Lung microvascular endothelial cell (primary cell): ENCODE data around the gene GOLIM4. TPM values are rescaled to one million over a fixed set of nuclear protein-coding genes. Genes with fewer than 3 reads are reported as not detected.
A peak's percentile ranks its signal among the peaks of the same experiment; 100 is the strongest.
"Not testable (repeated sequence)": the region's sequence is repeated elsewhere in the genome, so short reads cannot be mapped to it uniquely, and the experiment has no call there.

ENCODE experiments used
- DNase-seq, 2 donors: peaks; one replicate each; pipeline versions ENCODE4 v3.0.0 to v3.0.0-alpha.2; 2010; ENCODE audit warnings: low read depth in 2 of 2
- total RNA-seq: library from RNA; depleted of rRNA; stranded (reverse); fragments of >200 nt; gene quantifications from 2 replicates; pipeline ENCODE4 v1.2.1, GENCODE V29; 2014

The GOLIM4 gene, protein sequence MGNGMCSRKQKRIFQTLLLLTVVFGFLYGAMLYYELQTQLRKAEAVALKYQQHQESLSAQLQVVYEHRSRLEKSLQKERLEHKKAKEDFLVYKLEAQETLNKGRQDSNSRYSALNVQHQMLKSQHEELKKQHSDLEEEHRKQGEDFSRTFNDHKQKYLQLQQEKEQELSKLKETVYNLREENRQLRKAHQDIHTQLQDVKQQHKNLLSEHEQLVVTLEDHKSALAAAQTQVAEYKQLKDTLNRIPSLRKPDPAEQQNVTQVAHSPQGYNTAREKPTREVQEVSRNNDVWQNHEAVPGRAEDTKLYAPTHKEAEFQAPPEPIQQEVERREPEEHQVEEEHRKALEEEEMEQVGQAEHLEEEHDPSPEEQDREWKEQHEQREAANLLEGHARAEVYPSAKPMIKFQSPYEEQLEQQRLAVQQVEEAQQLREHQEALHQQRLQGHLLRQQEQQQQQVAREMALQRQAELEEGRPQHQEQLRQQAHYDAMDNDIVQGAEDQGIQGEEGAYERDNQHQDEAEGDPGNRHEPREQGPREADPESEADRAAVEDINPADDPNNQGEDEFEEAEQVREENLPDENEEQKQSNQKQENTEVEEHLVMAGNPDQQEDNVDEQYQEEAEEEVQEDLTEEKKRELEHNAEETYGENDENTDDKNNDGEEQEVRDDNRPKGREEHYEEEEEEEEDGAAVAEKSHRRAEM
- total RNA-seq, result 19.8 and 26.4 TPM in 2 replicates

GRCh38 chr3:168095611-168096209 is at the start of gene GOLIM4:
Gene GOLIM4 (minus strand): TSS chr3:168095924. CDS start chr3:168095285, 639 bp downstream.
- peak; percentile 97 to 98 for DNase-seq

DNA sequence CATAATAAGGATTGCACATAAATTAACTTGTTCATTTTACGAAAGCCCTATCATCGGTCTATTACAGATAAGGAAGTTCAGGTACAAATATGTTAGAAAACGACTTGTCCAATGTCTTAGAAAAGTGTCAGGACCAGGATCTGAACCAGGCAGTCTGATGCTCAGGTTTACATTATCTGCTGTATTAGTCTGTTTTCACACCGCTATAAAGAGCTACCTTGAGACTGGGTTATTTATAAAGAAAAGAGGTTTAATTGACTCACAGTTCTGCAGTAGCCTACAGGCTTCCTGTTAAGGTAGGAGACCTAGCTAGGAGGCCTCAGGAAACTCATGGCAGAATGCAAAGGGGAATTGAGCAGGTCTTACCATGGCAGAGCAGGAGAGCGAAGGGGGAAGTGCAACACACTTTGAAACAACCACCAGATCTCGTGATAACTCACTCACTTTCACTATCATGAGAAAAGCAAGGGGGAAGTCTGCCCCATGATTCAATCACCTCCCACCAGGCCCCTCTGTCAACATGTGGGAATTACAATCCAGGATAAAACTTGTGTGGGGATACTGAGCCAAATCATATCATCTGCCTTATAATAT is 45.8 kb upstream of the GOLIM4 start:
- no peak for DNase-seq

DNA sequence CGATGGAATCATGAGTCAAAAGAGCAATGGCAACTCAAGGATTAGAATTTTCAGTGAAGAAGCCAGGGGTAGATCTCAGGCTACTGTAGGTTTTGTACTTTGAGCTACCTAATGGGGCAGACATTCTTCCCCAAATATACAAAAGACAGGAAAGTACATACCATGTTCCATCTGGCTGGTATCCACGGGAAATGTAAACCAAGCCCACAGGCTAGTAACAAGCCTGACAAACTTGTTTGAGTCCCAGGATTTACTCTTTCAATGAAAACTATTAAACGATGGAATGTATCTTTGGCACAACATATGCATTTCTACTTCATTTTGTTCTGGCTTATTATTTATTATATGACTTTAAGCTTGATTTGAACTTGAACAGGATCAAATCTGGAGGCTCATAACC is 44.2 kb upstream of the GOLIM4 start:
- no peak for DNase-seq

GRCh38 chr3:168138421-168138820 is 42.7 kb upstream of the GOLIM4 start:
- no peak for DNase-seq

GRCh38 chr3:168134931-168135330 is 39.2 kb upstream of the GOLIM4 start:
- DNase-seq, result no peak

DNA sequence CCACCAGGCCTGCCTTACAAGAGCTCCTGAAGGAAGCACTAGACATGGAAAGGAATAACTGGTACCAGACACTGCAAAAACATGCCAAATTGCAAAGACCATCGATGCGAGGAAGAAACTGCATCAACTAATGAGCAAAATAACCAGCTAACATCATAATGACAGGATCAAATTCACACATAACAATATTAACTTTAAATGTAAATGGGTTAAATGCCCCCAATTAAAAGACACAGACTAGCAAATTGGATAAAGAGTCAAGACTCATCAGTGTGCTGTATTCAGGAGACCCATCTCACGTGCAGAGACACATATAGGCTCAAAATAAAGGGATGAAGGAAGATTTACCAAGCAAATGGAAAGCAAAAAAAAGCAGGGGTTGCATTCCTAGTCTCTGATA is 34.5 kb upstream of the GOLIM4 start:
- not testable (repeated sequence) for DNase-seq

- not testable (repeated sequence) for DNase-seq
Measured at GRCh38 chr3:168128463-168128862, 32.7 kb upstream of the GOLIM4 start.

GRCh38 chr3:168127466-168127865 is 31.7 kb upstream of the GOLIM4 start:
- no peak for DNase-seq

GRCh38 chr3:168124791-168125190 is 29.1 kb upstream of the GOLIM4 start:
- no peak for DNase-seq

DNA sequence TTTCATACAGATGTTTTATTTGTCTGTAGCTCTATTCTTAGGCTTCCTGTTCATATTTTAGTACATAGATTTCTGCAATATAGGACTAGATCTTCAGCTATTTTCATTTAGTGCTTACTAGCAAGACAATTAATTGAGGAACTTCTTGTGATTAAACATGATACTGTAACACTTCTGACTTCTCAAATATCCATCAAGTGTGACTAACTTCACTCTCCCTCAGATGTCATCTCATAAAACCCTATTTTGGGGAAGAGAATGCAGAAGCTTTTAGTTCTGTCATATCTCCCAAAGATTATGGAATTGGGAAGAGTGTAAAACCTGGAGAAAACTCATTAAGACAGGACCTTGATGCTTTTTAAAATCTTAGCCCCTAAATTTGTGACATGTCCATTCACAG is 28.6 kb upstream of the GOLIM4 start:
- no peak for DNase-seq

DNA sequence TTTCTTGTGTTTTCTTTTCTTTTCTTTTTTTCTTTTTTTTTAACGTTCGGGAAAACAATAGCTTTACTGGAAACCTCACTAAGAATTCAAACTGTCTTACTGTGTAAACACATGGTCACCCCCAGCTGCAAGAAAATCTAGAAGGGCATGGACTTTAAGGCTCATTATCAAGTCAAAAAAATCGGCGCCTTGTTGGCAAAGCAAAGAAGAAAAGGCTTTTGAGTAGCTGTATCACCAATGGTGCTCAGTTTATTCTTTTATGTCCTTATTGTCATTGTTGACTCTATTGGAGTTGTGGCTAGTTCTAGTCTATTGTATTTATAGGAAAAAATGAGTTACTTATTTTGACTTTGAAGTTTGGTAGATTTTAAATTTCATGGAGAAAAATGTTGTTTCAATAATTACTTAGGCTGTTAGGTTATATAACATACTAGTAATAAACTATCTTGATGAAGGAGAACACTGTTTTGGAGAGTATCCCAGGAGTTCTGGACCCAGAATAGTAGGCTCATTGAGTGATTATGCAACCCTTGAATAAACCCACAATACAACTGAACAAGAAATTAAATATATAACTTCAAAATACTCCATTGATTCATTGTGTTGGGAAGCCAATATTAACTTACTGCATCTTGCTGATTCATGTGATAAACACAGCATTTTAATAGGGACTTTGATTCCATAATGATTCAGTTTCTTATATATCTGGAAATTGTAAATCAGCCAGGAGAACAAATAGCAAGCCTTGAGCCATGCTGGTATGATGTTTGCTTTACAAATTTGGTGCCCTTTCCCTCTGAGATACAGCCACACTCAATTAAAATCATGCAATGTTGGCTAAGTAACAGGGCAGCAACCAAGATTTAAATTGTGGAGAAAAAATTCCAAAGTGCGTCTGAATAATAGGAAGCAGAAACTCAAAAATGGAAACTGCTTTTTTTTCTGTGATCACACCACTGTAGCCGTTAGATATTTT is 27.8 kb upstream of the GOLIM4 start:
- no peak for DNase-seq

- peak in 1 of 2 donors; percentile 58 for DNase-seq
Measured at GRCh38 chr3:168121184-168122017, 25.7 kb upstream of the GOLIM4 start.

DNA sequence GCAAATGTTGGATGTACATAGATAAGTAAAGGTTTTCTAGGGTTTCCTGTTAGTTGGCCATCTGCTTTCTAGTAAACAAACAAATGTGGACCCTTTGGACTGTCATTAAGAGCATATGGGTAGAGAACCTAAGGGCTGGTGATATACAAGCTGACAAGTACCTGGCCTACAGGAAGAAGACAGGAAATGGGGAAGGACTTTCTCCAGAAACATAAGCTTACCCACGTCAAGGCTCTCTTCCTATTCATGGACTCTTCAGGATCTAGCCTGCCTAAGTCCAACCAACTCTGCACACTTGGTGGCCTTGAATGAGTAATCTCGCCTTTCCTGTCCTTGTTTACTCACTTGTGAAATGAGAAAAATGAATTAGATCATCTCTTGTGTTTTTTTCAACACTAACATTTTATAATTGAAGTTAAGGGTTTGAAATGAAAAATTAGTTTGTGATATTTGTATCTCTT is 22.2 kb upstream of the GOLIM4 start:
- DNase-seq, result peak in 1 of 2 donors; percentile 88

DNA sequence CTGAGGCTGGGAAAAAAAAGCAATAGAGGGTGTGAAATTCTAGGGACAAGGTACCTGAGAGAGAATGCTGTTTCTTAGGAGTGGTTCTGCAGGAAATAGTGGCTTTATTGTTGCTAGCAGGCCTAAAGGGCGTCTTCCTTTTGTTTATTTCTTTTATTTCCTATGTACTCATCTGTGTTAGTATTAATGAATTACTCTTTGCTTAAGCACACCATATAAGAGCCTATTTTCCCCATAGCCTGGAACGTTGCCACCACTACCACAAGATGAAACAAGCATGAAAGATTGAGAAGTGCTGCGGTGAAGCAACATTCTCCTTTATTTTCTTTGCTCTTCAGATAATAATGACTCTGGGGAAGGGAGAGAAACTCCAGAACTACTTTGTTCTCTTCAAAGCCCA is 21.3 kb upstream of the GOLIM4 start:
- DNase-seq, result peak in 1 of 2 donors; percentile 50

- DNase-seq, result peak in 1 of 2 donors; percentile 22
Measured at GRCh38 chr3:168116279-168116678, 20.6 kb upstream of the GOLIM4 start.

DNA sequence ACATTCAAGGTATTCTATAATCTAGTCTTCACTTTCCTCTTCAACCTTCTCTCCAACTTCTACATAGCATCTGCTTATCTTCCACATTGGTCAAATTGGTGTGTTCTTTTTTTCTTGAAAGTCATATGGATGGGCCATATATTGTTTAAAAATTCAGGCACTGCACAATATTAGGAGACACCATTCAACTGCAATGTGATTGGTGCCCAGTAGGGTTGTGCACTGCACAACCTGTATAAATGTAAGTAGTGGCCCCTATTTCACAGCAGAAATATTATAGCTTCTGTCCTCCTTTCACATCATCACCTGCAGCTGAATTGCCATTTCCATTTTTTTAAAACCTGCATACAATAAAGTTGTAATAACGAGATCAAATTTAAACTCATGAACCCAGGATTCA is 18.1 kb upstream of the GOLIM4 start:
- DNase-seq, result no peak

DNA sequence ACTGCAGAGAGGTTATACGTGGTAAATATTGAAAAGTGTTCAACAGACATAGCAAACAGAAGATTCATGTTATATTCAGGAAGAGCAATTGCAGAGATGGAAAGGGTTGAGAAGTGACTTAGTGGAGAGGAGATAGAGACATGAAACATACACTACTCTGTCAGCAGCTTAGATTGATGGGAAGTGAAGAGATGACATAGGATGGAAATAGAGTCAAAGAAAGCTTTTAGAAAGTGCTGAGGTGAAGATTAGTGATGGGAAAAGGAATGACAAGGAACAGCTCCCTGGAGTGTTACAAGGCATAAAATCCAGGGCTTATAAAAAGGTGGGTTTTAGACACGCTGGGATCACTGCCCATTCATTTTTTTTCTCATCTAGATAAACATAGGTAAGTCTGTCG is 17.2 kb upstream of the GOLIM4 start:
- DNase-seq, result no peak

DNA sequence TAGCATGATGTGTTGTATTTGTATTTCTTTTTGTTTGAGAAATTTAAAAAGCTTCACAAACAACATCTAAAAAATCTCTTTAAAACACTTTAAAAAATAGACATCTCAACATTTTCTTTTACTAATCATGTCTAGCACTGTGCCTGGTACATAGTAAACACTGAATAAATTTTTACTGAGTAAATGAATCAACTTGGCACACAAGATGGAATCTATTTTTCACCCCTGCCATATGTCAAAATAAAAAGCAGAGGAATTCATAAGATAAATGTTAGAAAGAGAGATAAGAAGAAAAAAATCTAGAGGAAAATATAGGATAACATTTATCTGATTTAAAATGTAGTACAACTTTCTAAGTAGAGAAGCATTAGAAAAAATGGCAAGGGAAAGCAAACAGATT is 8.6 kb upstream of the GOLIM4 start:
- DNase-seq, result no peak

GRCh38 chr3:168102735-168103410 is 7.1 kb upstream of the GOLIM4 start:
- DNase-seq, result no peak
